ENCODE measurements around the gene ACSL6.
"Not testable (repeated sequence)": the region's sequence is repeated elsewhere in the genome, so short reads cannot be mapped to it uniquely, and the experiment has no call there.

ACSL6 gene

GRCh38 chr5:131939690-131940345 lies 71.6 kb downstream of the ACSL6 start:
- no peak for DNase-seq

DNA sequence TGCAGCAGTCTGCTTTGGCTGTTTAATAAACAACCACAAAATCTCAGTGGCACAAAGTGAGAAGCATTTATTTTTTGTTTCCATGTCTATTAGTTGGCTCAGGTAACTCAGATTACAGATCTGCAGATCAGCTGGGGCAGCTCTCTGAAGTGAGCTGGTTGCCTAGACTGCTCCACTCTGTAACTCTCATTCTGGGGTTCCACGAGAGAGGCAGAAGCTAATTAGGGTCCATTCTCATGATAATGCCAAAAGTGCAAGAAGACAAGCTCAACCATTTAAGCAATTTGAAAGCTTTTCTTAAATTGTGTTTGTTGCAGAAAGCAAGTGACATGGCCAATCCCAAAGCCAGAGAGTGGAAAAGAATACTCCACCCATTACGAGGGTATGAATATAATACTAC lies 79.2 kb downstream of the ACSL6 start:
- DNase-seq, result no peak

- no peak for DNase-seq
Observed at GRCh38 chr5:131928957-131929356, 82.5 kb downstream of the ACSL6 start.

- no peak for DNase-seq
Observed at GRCh38 chr5:131926168-131926567, 85.3 kb downstream of the ACSL6 start.

DNA sequence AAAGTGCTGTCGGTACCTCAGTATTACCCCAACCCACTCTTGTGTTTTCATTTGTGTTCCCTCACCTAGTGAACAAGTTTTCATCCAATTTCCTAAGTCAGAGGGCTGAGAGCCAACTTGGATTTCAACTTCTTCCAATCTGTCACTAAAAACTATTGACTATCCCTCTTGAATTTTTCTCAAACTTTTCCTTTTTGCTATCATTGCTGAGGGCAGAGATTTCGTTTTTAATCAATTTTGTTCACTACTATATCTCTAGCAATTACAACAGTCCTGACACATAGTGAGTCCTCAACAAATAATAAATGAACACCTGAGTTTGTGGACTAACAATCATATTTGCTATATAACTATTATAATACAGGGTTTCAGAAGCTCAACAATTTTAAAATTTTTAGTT lies 95.0 kb downstream of the ACSL6 start:
- DNase-seq, result no peak

DNA sequence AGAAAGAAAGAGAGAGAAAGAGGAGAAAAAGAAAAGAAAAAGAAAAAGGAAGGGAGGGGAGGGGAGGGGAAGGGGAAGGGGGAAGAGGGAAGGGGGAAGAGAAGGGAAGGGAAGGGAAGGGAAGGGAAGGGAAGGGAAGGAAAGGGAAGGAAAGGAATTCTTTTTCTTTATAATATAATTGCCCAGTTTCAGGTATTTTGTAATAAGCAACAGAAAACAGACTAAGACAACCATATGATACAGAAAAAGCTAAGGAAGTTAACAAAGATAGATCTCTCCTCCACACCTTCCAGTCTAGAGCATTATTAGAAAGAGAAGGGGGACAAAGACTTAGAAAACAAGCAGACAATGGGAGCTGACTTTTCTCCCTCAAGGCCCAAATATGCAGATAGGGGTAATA lies 97.0 kb downstream of the ACSL6 start:
- DNase-seq, result no peak

- DNase-seq, result no peak
Observed at GRCh38 chr5:131913603-131914002, 97.9 kb downstream of the ACSL6 start.

DNA sequence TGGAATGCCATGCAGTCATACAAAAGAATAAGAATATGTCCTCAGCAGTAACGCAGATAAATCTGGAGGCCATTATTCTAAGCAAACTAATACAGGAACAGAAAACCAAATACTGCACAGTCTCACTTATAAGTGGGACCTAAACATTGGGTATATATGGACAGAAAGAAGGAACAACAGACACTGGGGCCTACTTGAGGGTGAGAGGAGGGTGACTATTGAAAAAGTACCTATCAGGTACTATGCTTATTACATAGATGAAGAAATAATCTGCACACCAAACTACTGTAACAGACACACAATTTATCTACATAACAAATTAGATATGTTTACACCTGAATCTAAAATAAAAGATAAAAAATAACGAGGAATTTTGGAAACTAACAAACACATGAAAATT lies 104.8 kb downstream of the ACSL6 start:
- DNase-seq, result no peak

DNA sequence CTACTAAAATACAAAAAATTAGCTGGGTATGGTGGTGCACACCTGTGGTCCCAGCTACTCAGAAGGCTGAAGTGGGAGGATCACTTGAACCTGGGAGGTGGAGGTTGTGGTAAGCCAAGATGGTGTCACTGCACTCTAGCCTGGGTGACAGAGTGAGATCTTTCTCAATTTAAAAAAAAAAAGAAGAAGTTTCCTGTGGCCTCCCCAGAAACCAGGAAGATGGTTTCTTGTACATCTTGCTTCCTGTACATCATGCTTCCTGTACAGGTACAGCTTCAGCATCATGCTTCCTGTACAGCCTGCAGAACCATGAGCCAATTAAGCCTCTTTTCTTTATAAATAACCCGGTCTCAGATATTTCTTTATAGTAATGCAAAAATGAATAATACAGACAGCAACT lies 109.2 kb downstream of the ACSL6 start:
- not testable (repeated sequence) for DNase-seq
